Skeletal muscle tissue (tissue), 4 donors: Measurements from ENCODE around the gene EVC. TPM values are rescaled to one million over a fixed set of nuclear protein-coding genes. Genes with fewer than 3 reads are reported as not detected.

Experiments used
- H3K27ac ChIP-seq: one replicate; pipeline ENCODE4 v1.7.0; 2013; ENCODE audit warnings: mild to moderate bottlenecking, low read depth, low read length, inconsistent platforms
- H3K27me3 ChIP-seq, 3 donors: one replicate each; pipeline ENCODE4 v1.7.0; 2013; ENCODE audit warnings: low read length in 3 of 3; ENCODE audit not compliant: control insufficient read depth in 3 of 3, insufficient read depth in 3 of 3
- H3K36me3 ChIP-seq, 3 donors: one replicate each; pipeline ENCODE4 v1.7.0; 2013; ENCODE audit warnings: low read length in 3 of 3; ENCODE audit not compliant: control insufficient read depth in 3 of 3, insufficient read depth in 3 of 3
- H3K4me1 ChIP-seq, 3 donors: one replicate each; pipeline ENCODE4 v1.7.0; 2013; ENCODE audit warnings: low read length in 3 of 3, mild to moderate bottlenecking in 3 of 3; ENCODE audit not compliant: control insufficient read depth in 3 of 3, insufficient read depth in 3 of 3
- H3K4me3 ChIP-seq, 3 donors: one replicate each; pipeline ENCODE4 v1.7.0; 2013; ENCODE audit warnings: low read length in 3 of 3
- H3K9ac ChIP-seq, 3 donors: one replicate each; pipeline ENCODE4 v1.7.0; 2013; ENCODE audit warnings: low read length in 3 of 3, mild to moderate bottlenecking in 3 of 3, moderate library complexity in 2 of 3, low read depth in 1 of 3
- H3K9me3 ChIP-seq, 3 donors: one replicate each; pipeline ENCODE4 v1.7.0; 2013; ENCODE audit warnings: low read length in 3 of 3; ENCODE audit not compliant: control insufficient read depth in 3 of 3
- total RNA-seq: library from RNA; depleted of rRNA; stranded (reverse); fragments of >200 nt; gene quantifications from one replicate; pipeline ENCODE4 v1.2.3, GENCODE V29; 2014
- donor health status: Osteomylitis.

The EVC gene
- total RNA-seq, 1 donor from 2014 or later: 19.8 TPM

DNA sequence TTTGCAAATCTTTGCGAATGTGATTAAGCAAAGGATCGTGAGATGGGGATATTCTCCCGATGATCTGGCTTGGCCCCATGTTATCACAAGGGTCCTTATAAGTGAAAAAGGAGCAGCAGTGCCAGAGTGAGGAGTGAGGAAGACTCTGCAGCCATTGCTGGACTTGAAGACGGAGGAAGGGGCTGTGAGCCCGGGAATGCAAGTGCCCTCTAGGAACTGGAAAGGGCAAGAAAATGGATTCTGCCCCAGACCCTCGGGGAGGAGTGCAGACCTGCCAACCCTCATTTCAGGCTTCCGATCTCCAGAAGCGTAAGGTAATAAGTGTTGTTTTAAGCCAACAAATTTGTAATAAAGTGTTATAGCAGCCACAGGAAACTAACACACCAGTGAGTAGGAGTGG, 76.3 kb downstream of the EVC start:
- Histone ChIP-seq H3K4me3 (no peak overlapping the region), H3K27ac (no peak overlapping the region), H3K27me3 (no peaks in the 10 kb centered on the region), H3K4me1 (no peaks in the 10 kb centered on the region), H3K36me3 (peaks cover 0 to 6% (median 2%) of the 10 kb centered on the region in 3 donors), H3K9ac (no peak overlapping the region), H3K9me3 (no peaks in the 10 kb centered on the region)

GRCh38 chr4:5788144-5788543, 77.1 kb downstream of the EVC start:
- Histone ChIP-seq H3K4me3 (no peak overlapping the region), H3K9ac (no peak overlapping the region), H3K4me1 (no peaks in the 10 kb centered on the region), H3K36me3 (peaks cover 0 to 6% (median 2%) of the 10 kb centered on the region in 3 donors), H3K9me3 (no peaks in the 10 kb centered on the region), H3K27ac (no peak overlapping the region), H3K27me3 (no peaks in the 10 kb centered on the region)

DNA sequence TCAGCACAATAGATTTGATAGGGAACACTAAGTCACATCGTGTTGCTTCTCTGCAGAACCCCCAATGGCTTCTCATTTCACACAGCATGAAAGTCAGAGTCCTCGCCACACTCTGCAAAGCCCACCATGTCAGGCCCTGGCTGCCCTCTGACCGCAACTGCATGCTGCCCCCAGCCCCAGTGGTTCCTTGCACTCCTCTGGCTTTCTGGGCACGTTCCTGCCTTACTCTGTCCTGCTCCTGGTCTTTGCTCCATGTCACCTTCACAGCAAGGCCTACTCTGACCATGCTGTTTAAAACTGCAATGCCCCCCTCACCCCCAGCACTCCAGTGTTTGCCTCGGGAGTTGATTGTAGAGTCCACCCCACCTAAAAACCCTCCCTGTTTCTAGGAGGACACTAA, 78.1 kb downstream of the EVC start:
- Histone ChIP-seq H3K4me1 (no peaks in the 10 kb centered on the region), H3K9me3 (no peaks in the 10 kb centered on the region), H3K27ac (no peak overlapping the region), H3K36me3 (peaks cover 0 to 5% (median 2%) of the 10 kb centered on the region in 3 donors), H3K4me3 (no peak overlapping the region), H3K27me3 (no peaks in the 10 kb centered on the region), H3K9ac (no peak overlapping the region)

- no peak overlapping the region for H3K9ac ChIP-seq
- no peaks in the 10 kb centered on the region for H3K4me1 ChIP-seq
- H3K4me3 ChIP-seq: no peak overlapping the region
- peaks cover 0 to 5% (median 2%) of the 10 kb centered on the region in 3 donors for H3K36me3 ChIP-seq
- no peaks in the 10 kb centered on the region for H3K9me3 ChIP-seq
- H3K27ac ChIP-seq: no peak overlapping the region
- H3K27me3 ChIP-seq: no peaks in the 10 kb centered on the region
These were observed 79.5 kb downstream of the EVC start for GRCh38 chr4:5790546-5790857.

GRCh38 chr4:5791654-5792053, 80.7 kb downstream of the EVC start:
- no peak overlapping the region for H3K27ac ChIP-seq
- no peak overlapping the region for H3K4me3 ChIP-seq
- H3K27me3 ChIP-seq: no peaks in the 10 kb centered on the region
- peaks cover 0 to 7% (median 2%) of the 10 kb centered on the region in 3 donors for H3K36me3 ChIP-seq
- H3K9ac ChIP-seq: no peak overlapping the region
- H3K9me3 ChIP-seq: no peaks in the 10 kb centered on the region
- H3K4me1 ChIP-seq: no peaks in the 10 kb centered on the region

- Histone ChIP-seq H3K4me1 (no peaks in the 10 kb centered on the region), H3K4me3 (no peak overlapping the region), H3K9ac (no peak overlapping the region), H3K9me3 (no peaks in the 10 kb centered on the region), H3K27me3 (no peaks in the 10 kb centered on the region), H3K36me3 (peaks cover 0 to 14% (median 2%) of the 10 kb centered on the region in 3 donors), H3K27ac (no peak overlapping the region)
These were observed 82.5 kb downstream of the EVC start for GRCh38 chr4:5793514-5793913.

DNA sequence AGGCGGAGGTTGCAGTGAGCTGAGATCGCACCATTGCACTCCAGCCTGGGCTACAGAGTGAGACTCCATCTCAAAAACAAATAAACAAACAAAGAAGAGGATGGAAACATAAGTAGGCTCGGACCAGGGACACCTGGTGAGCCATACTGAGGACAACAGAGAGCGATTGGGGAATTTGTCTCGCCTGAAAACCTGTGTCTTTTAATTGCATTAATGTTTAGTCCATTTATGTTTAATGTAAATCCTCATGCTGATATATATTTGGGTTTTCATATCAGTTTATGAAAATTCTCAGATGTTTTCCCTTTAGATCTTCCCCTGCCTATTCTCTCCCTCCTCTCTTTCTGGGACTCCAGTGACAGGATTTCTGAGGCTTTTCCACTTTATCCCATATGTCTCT, 84.6 kb downstream of the EVC start:
- Histone ChIP-seq H3K27ac (no peak overlapping the region), H3K27me3 (no peaks in the 10 kb centered on the region), H3K9me3 (no peaks in the 10 kb centered on the region), H3K36me3 (peaks cover 0 to 12% (median 2%) of the 10 kb centered on the region in 3 donors), H3K4me3 (no peak overlapping the region), H3K9ac (no peak overlapping the region), H3K4me1 (no peaks in the 10 kb centered on the region)

- Histone ChIP-seq H3K9me3 (no peaks in the 10 kb centered on the region), H3K4me1 (no peaks in the 10 kb centered on the region), H3K27me3 (no peaks in the 10 kb centered on the region), H3K4me3 (no peak overlapping the region), H3K27ac (no peak overlapping the region), H3K9ac (no peak overlapping the region), H3K36me3 (peaks cover 0 to 14% (median 2%) of the 10 kb centered on the region in 3 donors)
These were observed 86.0 kb downstream of the EVC start for GRCh38 chr4:5796976-5797375.

DNA sequence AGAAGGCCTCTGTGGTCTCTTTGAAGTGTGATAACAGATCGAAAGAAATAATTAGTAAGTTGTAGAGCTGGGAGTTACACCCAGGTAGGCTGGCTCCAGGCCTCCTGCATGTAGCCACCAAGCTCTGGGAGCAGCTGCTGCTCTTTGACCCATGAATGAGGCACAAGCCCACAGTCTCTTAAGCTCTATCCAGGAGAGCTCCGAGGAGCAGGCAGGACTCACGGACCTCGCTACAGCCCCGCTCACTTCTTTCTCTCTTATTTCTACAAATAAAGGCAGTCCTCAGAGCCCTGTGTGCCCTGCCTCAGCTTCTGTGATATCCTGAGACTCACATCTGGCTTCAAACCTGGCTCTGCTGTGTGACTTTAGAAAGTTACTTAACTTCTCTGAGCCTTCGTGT, 86.9 kb downstream of the EVC start:
- H3K4me1 ChIP-seq: no peaks in the 10 kb centered on the region
- H3K27ac ChIP-seq: no peak overlapping the region
- no peaks in the 10 kb centered on the region for H3K9me3 ChIP-seq
- no peak overlapping the region for H3K4me3 ChIP-seq
- no peak overlapping the region for H3K9ac ChIP-seq
- H3K27me3 ChIP-seq: no peaks in the 10 kb centered on the region
- peaks cover 0 to 16% (median 2%) of the 10 kb centered on the region in 3 donors for H3K36me3 ChIP-seq

- Histone ChIP-seq H3K9me3 (no peaks in the 10 kb centered on the region), H3K36me3 (peaks cover 0 to 21% (median 2%) of the 10 kb centered on the region in 3 donors), H3K4me3 (no peak overlapping the region), H3K4me1 (no peaks in the 10 kb centered on the region), H3K27ac (no peak overlapping the region), H3K9ac (no peak overlapping the region), H3K27me3 (no peaks in the 10 kb centered on the region)
These were observed 87.5 kb downstream of the EVC start for GRCh38 chr4:5798462-5798861.

- H3K36me3 ChIP-seq: peaks cover 0 to 19% (median 2%) of the 10 kb centered on the region in 3 donors
- no peaks in the 10 kb centered on the region for H3K9me3 ChIP-seq
- H3K4me3 ChIP-seq: no peak overlapping the region
- no peaks in the 10 kb centered on the region for H3K4me1 ChIP-seq
- H3K27ac ChIP-seq: no peak overlapping the region
- H3K27me3 ChIP-seq: no peaks in the 10 kb centered on the region
- H3K9ac ChIP-seq: no peak overlapping the region
These were observed 87.9 kb downstream of the EVC start for GRCh38 chr4:5798946-5799345.
